H9 (cell line): ENCODE measurements around the gene DERL2. TPM values are rescaled to one million over a fixed set of nuclear protein-coding genes. Genes with fewer than 3 reads are reported as not detected.

ENCODE experiments used
- DNase-seq: peaks from one replicate; pipeline ENCODE4 v3.0.0-alpha.2; 2017
- H2AFZ ChIP-seq: one replicate; pipeline ENCODE4 v1.6.1; 2013; ENCODE audit warnings: mild to moderate bottlenecking, low read length, control low read depth, moderate library complexity
- H2AK5ac ChIP-seq: 2 replicates; pipeline ENCODE4 v1.6.1; 2013; ENCODE audit warnings: low read length, control low read depth, mixed read lengths; ENCODE audit not compliant: insufficient read length
- H2BK120ac ChIP-seq: one replicate; pipeline ENCODE4 v1.6.1; 2013; ENCODE audit warnings: low read depth, mild to moderate bottlenecking, low read length, control low read depth, inconsistent platforms; ENCODE audit not compliant: poor library complexity, severe bottlenecking
- H2BK12ac ChIP-seq: 2 replicates; pipeline ENCODE4 v1.6.1; 2013; ENCODE audit warnings: low read length, control low read depth, mixed read lengths, low read depth; ENCODE audit not compliant: insufficient read length
- H2BK15ac ChIP-seq: 2 replicates; pipeline ENCODE4 v1.6.1; 2013; ENCODE audit warnings: low read depth, low read length, control low read depth
- H2BK20ac ChIP-seq: one replicate; pipeline ENCODE4 v1.6.1; 2013; ENCODE audit warnings: low read depth, mild to moderate bottlenecking, low read length, control low read depth, inconsistent platforms; ENCODE audit not compliant: poor library complexity, severe bottlenecking
- H2BK5ac ChIP-seq: 2 replicates; pipeline ENCODE4 v1.6.1; 2013; ENCODE audit warnings: low read length, control low read depth, mixed read lengths; ENCODE audit not compliant: insufficient read length
- H3K14ac ChIP-seq: 2 replicates; pipeline ENCODE4 v1.6.1; 2013; ENCODE audit warnings: low read length, control low read depth; ENCODE audit not compliant: insufficient read depth
- H3K18ac ChIP-seq: 2 replicates; pipeline ENCODE4 v1.6.1; 2013; ENCODE audit warnings: low read depth, mild to moderate bottlenecking, mixed read lengths, low read length, control low read depth; ENCODE audit not compliant: insufficient read length
- H3K23ac ChIP-seq: 2 replicates; pipeline ENCODE4 v1.6.1; 2013; ENCODE audit warnings: low read length, control low read depth, mixed read lengths, low read depth; ENCODE audit not compliant: insufficient read length
- H3K23me2 ChIP-seq: 2 replicates; pipeline ENCODE4 v1.6.1; 2013; ENCODE audit warnings: low read depth, mild to moderate bottlenecking, mixed read lengths, low read length, control low read depth; ENCODE audit not compliant: insufficient read length, poor library complexity, severe bottlenecking
- H3K27ac ChIP-seq: 2 replicates; pipeline ENCODE4 v1.5.1; 2013; ENCODE audit warnings: low read length, control low read depth, mixed read lengths, low read depth; ENCODE audit not compliant: insufficient read length
- H3K27me3 ChIP-seq: 2 replicates; pipeline ENCODE4 v1.6.1; 2013; ENCODE audit warnings: low read length, control low read depth, inconsistent platforms; ENCODE audit not compliant: insufficient read depth
- H3K4ac ChIP-seq: 2 replicates; pipeline ENCODE4 v1.6.1; 2013; ENCODE audit warnings: low read depth, mild to moderate bottlenecking, control low read depth, inconsistent platforms, low read length, moderate library complexity
- H3K4me1 ChIP-seq: 2 replicates; pipeline ENCODE4 v1.6.1; 2013; ENCODE audit warnings: low read length, control low read depth, inconsistent platforms; ENCODE audit not compliant: insufficient read depth
- H3K4me2 ChIP-seq: 2 replicates; pipeline ENCODE4 v1.6.1; 2013; ENCODE audit warnings: low read length, control low read depth, mixed read lengths; ENCODE audit not compliant: insufficient read length, insufficient read depth
- H3K56ac ChIP-seq: 2 replicates; pipeline ENCODE4 v1.6.1; 2013; ENCODE audit warnings: low read depth, mild to moderate bottlenecking, mixed read lengths, low read length, control low read depth; ENCODE audit not compliant: insufficient read length
- H3K79me1 ChIP-seq: 2 replicates; pipeline ENCODE4 v1.6.1; 2013; ENCODE audit warnings: low read depth, mild to moderate bottlenecking, moderate library complexity, low read length, control low read depth, inconsistent platforms; ENCODE audit not compliant: insufficient read depth, poor library complexity, severe bottlenecking
- H3K79me2 ChIP-seq: 2 replicates; pipeline ENCODE4 v1.6.1; 2013; ENCODE audit warnings: low read length, control low read depth, inconsistent platforms; ENCODE audit not compliant: insufficient read depth
- H3K9ac ChIP-seq: 2 replicates; pipeline ENCODE4 v1.6.1; 2013; ENCODE audit warnings: low read length, control low read depth, mixed read lengths; ENCODE audit not compliant: insufficient read length; ENCODE audit errors: extremely low read depth
- H3K9me3 ChIP-seq: one replicate; pipeline ENCODE4 v1.6.1; 2013; ENCODE audit warnings: low read depth, low read length, inconsistent platforms; ENCODE audit not compliant: control insufficient read depth
- H3T11ph ChIP-seq: one replicate; pipeline ENCODE4 v1.6.1; 2013; ENCODE audit warnings: mild to moderate bottlenecking, low read length, control low read depth, inconsistent platforms
- H4K20me1 ChIP-seq: one replicate; pipeline ENCODE4 v1.6.1; 2013; ENCODE audit not compliant: control insufficient read depth, insufficient read length, insufficient read depth
- H4K5ac ChIP-seq: 2 replicates; pipeline ENCODE4 v1.6.1; 2013; ENCODE audit warnings: low read depth, mild to moderate bottlenecking, mixed read lengths, low read length, control low read depth; ENCODE audit not compliant: insufficient read length
- H4K8ac ChIP-seq: replicated peaks from 2 replicates; pipeline ENCODE4 v1.6.1; 2013; ENCODE audit warnings: low read length, control low read depth, mixed read lengths, low read depth; ENCODE audit not compliant: insufficient read length
- H4K91ac ChIP-seq: 2 replicates; pipeline ENCODE4 v1.6.1; 2013; ENCODE audit warnings: low read depth, mild to moderate bottlenecking, moderate library complexity, mixed read lengths, low read length, control low read depth; ENCODE audit not compliant: insufficient read length
- H3K27ac Mint-ChIP-seq, 3 experiments: 2 replicates in 2 of 3; 3 replicates in 1 of 3; pipeline ENCODE4 v1.8.0; 2020 to 2021; ENCODE audit warnings: mixed read lengths in 3 of 3, mild to moderate bottlenecking in 1 of 3, moderate library complexity in 1 of 3
- H3K27me3 Mint-ChIP-seq: 2 replicates; pipeline ENCODE4 v1.8.0; 2021; ENCODE audit warnings: low read depth, mild to moderate bottlenecking, moderate library complexity, mixed read lengths
- H3K36me3 Mint-ChIP-seq, 3 experiments: 2 replicates in 2 of 3; 3 replicates in 1 of 3; pipeline ENCODE4 v1.8.0; 2020 to 2021; ENCODE audit warnings: low read depth in 3 of 3, mixed read lengths in 3 of 3; ENCODE audit not compliant: insufficient read depth in 1 of 3
- H3K4me1 Mint-ChIP-seq, 2 experiments: 2 replicates each; pipeline ENCODE4 v1.8.0; 2020; ENCODE audit warnings: mixed read lengths in 2 of 2
- H3K4me3 Mint-ChIP-seq, 2 experiments: 2 replicates in 1 of 2; 3 replicates in 1 of 2; pipeline ENCODE4 v1.8.0; 2020 to 2021; ENCODE audit warnings: mild to moderate bottlenecking in 2 of 2, mixed read lengths in 2 of 2, moderate library complexity in 1 of 2
- H3K9me3 Mint-ChIP-seq, 2 experiments: 2 replicates in 1 of 2; 3 replicates in 1 of 2; pipeline ENCODE4 v1.8.0; 2020; ENCODE audit warnings: mild to moderate bottlenecking in 2 of 2, mixed read lengths in 2 of 2, moderate library complexity in 1 of 2
- CTCF ChIP-seq: fragments of 200-600 bp; sonication (generic); conservative IDR thresholded peaks from 3 replicates; pipeline ENCODE4 v1.8.0; 2021; ENCODE audit warnings: antibody characterized with exemption, mild to moderate bottlenecking
- WGBS: extraction: QIAGEN DNeasy Blood & Tissue Kit; methylation state at CpG from one replicate; pipeline ENCODE4 v1.1.7; 2013; ENCODE audit warnings: missing lambda C conversion rate, low lambda C conversion rate, mixed read lengths; ENCODE audit not compliant: insufficient read length; ENCODE audit errors: extremely low coverage; 5-methylcytosine and 5-hydroxymethylcytosine counted together
- total RNA-seq: library from RNA; stranded (reverse); gene quantifications from 2 replicates; pipeline ENCODE4 v1.2.1, GENCODE V29; 2021

The DERL2 gene
- total RNA-seq, 1 experiment from 2014 or later = 83.2 TPM

GRCh38 chr17:5511401-5512225 is 25.6 kb upstream of the DERL2 start:
- H3K27ac ChIP-seq = no peak overlapping the region
- H3K4ac ChIP-seq = no peak overlapping the region
- no peak overlapping the region for H3K23ac ChIP-seq
- H4K8ac ChIP-seq = no peak overlapping the region
- no peaks in the 10 kb centered on the region for H4K20me1 ChIP-seq
- no peak overlapping the region for H2AK5ac ChIP-seq
- H3K36me3 Mint-ChIP-seq = no peaks in the 10 kb centered on the region
- H2BK20ac ChIP-seq = no peak overlapping the region
- H2BK5ac ChIP-seq = no peak overlapping the region
- no peak overlapping the region for H4K5ac ChIP-seq
- no peak overlapping the region for H4K91ac ChIP-seq
- no peak overlapping the region for H2AFZ ChIP-seq
- no peak overlapping the region for H3K56ac ChIP-seq
- no peaks in the 10 kb centered on the region for H3K79me1 ChIP-seq
- H3K4me1 Mint-ChIP-seq = peaks cover 8 to 12% of the 10 kb centered on the region in 2 experiments
- H3K18ac ChIP-seq = no peak overlapping the region
- no peak for TF ChIP-seq CTCF
- no peaks in the 10 kb centered on the region for H3K9me3 ChIP-seq
- H3T11ph ChIP-seq = no peak overlapping the region
- no peaks in the 10 kb centered on the region for H3K79me2 ChIP-seq
- DNase-seq = peak; percentile 73
- no peak overlapping the region for H3K27ac Mint-ChIP-seq
- no peak overlapping the region for H3K4me3 Mint-ChIP-seq
- H2BK12ac ChIP-seq = no peak overlapping the region
- H3K27me3 ChIP-seq = no peaks in the 10 kb centered on the region
- WGBS = no CpG with 5 or more reads among the region's 17 CpGs
- H3K14ac ChIP-seq = 0 out of 2 replicates have a peak overlapping the region, but pooled peaks have one; percentile 40
- no peak overlapping the region for H2BK120ac ChIP-seq
- no peaks in the 10 kb centered on the region for H3K23me2 ChIP-seq
- H2BK15ac ChIP-seq = no peak overlapping the region
- H3K9ac ChIP-seq = no peak overlapping the region
- no peaks in the 10 kb centered on the region for H3K9me3 Mint-ChIP-seq
- H3K27me3 Mint-ChIP-seq = peaks cover 11% of the 10 kb centered on the region
- H3K4me1 ChIP-seq = no peaks in the 10 kb centered on the region
- H3K4me2 ChIP-seq = no peak overlapping the region
